ENCODE data around the gene ENOX2.
A peak's percentile ranks its signal among the peaks of the same experiment; 100 is the strongest.

Gene ENOX2

GRCh38 chrX:130879869-130880268 is 23.1 kb downstream of the ENOX2 start:
- DNase-seq (ENCODE audit: low spot score) = no peak

DNA sequence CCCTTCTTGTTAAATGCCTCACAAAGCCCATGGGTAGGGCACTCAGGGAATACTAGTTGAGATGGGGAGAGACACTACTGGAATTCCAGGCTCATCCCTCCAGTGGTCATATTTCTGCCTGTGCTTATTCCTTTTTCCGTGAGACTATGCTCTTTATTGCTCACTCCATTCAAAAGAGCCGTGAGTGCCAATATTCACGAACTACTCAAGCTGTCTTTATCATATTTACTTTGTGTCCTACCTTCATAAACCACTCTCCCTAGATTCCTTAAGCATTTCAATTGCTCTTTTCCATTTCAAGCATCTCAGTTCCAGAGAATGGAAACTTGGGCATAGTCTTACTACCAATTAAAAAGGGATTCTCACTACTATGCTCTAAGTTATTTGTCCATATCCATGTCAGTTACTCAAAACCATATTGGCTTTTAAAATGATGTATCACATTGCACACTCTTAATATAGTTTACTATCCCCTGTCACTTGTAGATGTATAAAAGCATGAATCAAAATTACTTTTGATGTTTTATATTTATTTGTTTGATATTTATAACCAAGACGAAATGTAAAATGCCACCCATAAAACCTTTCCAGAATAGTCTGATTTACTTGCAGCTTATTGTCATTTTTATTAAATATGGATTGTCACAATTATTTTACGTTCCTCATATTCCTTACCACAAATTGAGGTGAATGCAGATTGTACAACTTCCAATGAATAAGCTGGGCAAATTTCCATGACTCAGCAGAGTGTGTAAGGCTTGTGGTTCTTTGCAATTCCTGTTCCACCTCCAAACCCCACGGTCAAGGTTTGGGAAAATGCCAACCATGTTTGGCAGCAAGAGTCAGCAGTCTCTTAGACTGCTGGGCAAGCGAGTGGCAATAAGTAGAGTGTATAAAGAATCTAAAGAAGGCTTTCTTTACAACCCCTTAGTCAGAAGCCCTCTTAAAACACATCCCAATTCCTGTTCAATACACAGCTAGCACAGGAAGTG is 24.4 kb downstream of the ENOX2 start:
- peak; percentile 43 for DNase-seq (ENCODE audit: low spot score)

DNA sequence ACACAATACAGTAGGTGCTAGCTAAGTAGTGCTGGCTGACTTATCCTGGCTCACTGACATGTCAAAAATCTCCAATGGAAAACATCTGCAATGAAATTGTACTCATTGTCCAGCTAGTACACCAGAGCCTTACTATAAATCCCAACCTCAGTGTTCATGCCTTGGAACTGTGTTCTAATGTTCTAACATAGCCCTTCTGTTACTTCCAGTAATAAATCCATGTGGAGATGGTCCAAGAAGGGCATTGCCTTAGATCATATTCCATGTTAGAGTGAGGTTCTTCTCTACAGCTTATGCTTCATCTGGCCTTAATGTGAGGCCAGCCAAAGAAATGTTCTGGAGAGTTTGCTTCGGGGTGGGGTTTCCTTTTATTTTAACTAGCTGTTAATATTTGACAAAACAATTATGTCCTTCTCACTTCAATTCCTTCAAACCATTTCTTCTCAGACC is 25.1 kb downstream of the ENOX2 start:
- DNase-seq (ENCODE audit: low spot score) = no peak

GRCh38 chrX:130876226-130876625 is 26.8 kb downstream of the ENOX2 start:
- DNase-seq (ENCODE audit: low spot score) = no peak

DNA sequence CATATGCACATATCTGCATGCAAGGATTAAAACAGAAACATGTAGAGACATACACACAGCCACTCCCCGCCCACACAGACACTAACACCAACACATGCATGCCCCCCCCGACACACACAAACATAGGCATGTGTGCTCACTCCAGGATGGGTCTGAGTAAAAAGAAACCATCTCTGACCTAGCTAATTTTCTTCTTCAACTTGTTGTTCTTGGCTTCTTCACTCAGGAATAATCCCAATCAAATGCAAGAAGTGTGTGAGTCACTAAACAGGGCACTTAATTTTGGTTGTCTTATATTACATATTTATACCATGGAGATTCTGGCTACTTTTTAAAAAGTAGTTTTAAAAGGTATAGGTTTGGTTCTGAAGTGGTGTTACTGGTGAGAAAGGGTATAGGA is 28.3 kb downstream of the ENOX2 start:
- DNase-seq (ENCODE audit: low spot score) = no peak

DNA sequence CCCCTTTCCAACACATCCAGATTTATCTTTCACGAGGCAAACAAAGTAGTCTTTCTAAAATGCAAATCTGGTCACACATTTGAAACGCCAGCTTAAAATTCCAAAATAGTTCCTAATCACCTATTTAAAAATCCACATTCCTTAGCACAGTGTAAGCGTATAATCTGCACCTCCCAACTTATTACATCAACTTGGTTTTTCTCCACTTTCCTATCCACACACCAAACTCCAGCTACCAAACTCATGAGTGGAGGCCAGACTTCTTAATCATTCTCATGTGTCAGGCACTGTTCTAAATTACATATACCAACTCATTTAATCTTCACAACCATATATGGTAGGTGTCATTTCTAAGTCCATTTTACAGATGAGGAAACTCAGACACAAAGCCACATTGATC is 33.8 kb downstream of the ENOX2 start:
- peak; percentile 16 for DNase-seq (ENCODE audit: low spot score)

DNA sequence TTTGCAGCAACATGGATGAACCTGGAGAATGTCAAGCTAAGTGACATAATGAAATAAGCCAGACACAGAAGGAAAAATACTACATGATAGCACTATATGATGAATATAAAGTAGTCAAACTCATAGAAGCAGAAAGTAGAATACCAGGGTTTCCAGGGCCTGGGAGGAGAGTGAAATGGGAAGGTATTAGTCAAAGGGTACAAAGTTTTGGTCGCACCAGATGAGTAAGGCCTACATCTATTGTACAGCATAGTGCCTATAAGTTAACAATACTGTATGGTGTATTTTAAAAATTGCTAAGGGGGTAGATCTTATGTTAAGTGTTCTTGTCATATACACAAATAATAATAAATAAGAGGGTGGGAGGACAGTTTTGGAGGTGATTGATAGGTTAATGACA is 41.5 kb downstream of the ENOX2 start:
- no peak for DNase-seq (ENCODE audit: low spot score)

DNA sequence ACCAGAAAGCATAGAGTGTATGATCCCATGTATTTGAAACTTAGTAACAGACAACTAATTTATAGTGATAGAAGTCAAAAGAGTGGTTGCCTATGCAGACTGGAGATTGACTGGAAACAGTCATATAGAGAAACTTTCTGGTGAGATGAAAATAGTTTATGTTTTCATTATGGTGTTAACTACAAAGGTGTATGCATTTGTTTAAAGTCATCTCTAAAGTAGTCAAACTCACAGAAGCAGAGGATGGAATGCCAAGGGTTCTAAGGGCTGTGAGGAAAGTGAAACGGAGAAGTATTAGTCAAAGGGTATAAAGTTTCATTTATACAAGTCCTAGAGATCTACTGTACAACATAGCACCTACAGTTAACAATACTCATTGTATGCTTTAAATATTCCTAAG is 45.8 kb downstream of the ENOX2 start:
- no peak for DNase-seq (ENCODE audit: low spot score)

DNA sequence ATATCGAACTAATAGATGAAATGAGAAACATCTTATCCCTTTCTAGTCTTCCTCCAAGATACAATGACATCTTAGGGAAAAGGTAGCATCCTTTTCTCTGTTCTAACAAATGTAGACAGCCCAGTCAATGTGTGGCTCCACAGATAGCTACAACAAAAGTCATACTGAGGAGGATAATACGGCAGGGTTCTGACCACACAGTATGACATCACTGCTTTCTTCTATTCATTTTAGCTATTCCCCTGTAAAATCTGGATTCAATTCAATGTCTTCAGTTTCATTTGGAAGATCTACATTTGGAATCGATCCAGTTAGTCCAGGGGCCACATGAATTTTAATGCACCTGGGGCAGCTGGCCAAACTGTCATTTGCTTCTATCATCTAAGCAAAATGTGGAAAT is 51.4 kb downstream of the ENOX2 start:
- DNase-seq (ENCODE audit: low spot score) = no peak

GRCh38 chrX:130848763-130849162 is 54.2 kb downstream of the ENOX2 start:
- no peak for DNase-seq (ENCODE audit: low spot score)

DNA sequence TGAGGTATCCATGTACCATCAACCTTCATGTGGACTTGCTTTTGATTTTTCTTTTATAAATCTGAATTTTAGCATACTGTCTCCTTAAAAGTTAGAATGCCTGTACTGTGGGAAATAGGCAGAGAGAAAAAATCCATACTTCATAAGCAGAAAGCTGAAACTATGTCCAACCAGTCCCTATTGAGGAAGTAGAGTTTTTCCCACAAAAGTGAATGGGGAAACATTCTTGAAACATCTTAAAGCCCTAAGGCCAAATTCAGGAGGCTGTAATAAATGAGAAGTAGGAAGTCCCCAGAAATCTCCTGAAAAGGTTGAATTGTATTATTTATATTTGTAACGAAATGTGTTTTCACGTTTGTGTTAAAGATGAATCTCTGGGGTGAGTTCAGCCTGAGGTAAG is 56.3 kb downstream of the ENOX2 start:
- no peak for DNase-seq (ENCODE audit: low spot score)

GRCh38 chrX:130841776-130842175 is 61.2 kb downstream of the ENOX2 start:
- no peak for DNase-seq (ENCODE audit: low spot score)

DNA sequence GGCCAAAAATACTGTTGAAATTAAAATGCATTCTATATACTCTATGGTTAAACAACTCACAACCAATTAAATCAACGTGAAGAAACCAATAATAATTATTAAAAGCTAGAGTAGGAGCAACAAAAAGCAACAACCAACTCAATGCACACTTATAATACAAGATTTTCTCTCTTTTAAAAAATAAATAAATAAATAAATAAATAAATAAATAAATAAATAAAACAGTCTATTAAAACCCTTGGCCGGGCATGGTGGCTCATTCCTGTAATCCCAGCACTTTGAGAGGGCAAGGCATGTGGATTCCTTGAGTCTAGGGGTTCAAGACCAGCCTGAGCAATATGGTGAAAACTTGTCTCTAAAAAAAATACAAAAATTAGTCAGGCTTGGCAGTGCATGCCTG is 62.7 kb downstream of the ENOX2 start:
- DNase-seq (ENCODE audit: low spot score) = no peak

DNA sequence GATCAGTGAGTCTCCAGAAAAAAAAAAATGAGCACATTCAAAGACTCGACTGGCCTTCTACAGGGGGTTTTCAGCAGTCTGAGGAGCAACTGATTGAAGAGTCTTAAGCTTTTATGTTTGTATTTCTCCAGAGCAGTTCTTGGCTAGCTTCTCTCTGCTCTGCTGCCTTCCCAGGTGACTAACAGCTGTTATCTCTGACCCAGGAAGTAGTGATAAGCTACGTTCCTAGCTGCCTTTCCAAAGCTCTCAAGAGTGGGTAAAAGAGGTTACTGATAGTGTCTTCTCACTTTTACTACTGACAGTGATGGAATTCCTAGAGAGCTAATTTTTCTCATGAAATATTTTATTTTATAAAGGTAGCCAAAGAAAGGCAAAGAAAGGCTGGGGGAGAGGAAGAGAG is 66.6 kb downstream of the ENOX2 start:
- no peak for DNase-seq (ENCODE audit: low spot score)

DNA sequence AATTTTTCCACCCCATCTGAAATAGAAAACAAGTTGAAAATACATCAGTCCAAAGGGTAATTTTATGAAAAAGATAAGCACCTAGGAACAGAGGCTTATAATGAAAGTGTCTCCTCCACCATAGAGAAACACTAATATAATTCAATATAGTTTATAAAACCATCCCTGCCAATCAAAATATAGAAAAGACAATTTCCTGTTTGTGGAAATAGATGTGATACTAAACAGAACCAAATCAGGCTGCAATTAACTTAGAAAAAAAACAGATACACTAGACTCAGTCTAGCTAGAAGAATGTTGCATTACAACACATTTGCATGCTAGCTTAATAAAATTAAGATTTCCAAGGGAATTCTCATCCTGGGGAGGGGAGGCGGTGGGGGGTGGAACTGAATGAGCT is 68.2 kb downstream of the ENOX2 start:
- DNase-seq (ENCODE audit: low spot score) = no peak

DNA sequence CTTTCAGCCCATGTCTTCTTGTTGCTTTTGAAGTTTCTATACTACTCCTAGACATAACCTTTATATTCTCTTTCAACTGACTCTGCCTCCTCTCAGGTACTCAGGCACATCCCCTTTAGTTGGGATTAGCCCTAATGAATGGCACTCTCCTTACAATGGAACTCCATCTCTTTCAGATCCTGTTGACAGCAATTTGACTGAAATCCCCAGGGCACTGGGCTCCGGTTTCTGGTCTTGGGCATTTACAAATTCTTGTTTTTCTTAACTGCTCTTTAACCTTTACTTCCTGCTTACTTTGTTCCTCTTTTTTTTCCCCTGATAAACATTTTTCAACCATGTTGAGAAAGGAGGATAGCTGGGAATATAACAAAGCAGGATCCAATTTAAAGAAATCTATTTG is 68.9 kb downstream of the ENOX2 start:
- no peak for DNase-seq (ENCODE audit: low spot score)

- no peak for DNase-seq (ENCODE audit: low spot score)
Measured at GRCh38 chrX:130831347-130831722, 71.7 kb downstream of the ENOX2 start.

DNA sequence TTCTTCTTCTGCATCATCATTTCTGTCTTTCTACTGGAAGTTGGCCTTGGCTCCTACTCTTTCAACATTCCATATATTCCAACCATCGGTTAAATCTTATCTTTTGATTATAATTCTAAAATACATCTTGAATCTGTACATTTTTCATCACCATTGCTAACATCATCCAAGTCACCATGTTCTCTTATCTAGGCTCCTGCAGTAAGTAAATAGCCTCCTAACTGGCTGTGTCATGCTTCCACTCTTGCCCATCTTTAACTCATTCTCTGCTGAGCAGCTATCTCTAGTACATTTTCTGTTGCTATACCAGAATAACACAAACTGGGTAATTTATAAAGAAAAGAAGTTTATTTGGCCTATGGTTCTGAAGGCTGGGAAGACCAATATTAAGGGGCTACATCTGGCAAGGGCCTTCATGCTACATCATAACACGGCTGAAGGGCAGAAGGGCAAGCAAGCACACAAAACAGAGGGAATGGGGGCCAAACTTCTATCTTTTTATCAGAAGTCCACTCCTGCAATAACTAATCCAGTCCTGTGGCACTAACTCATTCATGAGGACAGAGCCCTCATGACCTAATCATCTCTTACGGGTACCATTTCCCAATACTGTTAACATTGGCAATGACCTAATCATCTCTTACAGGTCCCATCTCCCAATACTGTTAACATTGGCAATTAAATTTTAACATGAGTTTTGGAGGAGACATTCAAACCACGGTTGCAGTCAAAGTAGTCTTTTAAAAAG is 72.2 kb downstream of the ENOX2 start:
- no peak for DNase-seq (ENCODE audit: low spot score)

GRCh38 chrX:130829526-130830515 is 73.2 kb downstream of the ENOX2 start:
- DNase-seq (ENCODE audit: low spot score) = no peak

- DNase-seq (ENCODE audit: low spot score) = no peak
Measured at GRCh38 chrX:130828641-130829040, 74.4 kb downstream of the ENOX2 start.

DNA sequence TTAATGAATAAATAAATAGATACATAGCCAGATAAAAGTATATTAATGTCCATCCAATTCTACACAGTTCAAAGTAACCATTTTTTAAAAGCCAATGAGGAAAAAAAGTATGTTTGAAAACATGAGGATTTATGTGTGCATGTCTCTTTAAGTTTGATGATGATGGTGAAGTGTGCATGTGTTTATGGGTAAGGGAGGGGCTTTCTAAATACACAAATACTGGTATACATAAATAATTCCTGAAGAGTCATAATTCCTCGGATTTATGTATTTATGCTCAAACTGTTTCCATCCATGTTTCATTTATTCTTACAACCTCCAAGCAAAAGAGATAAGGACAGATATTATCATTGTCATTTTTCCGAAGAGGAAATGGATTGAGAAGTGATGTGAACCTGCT is 75.4 kb downstream of the ENOX2 start:
- DNase-seq (ENCODE audit: low spot score) = no peak

GRCh38 chrX:130826249-130826648 is 76.8 kb downstream of the ENOX2 start:
- DNase-seq (ENCODE audit: low spot score) = no peak
